Naive thymus-derived CD4-positive, alpha-beta T cell (primary cell): ENCODE data around the gene STON1. TPM values are rescaled to one million over a fixed set of nuclear protein-coding genes. Genes with fewer than 3 reads are reported as not detected.
"Not testable (repeated sequence)": the region's sequence is repeated elsewhere in the genome, so short reads cannot be mapped to it uniquely, and the experiment has no call there.

Experiments
- ATAC-seq: fragments of 150-1000 bp; cut with Tn5 transposase; 2 replicates; pipeline ENCODE4 v1.10.0; 2021; ENCODE audit warnings: mild to moderate bottlenecking, moderate library complexity
- CTCF ChIA-PET: fragments of 350-600 bp; sonication (Branson Sonifier 250); formaldehyde crosslinking; loops from one replicate; lab custom pipeline; 2021; ENCODE audit warnings: antibody characterized with exemption; lab: Charles Lee
- POLR2A ChIA-PET: fragments of 350-600 bp; sonication (Branson Sonifier 250); formaldehyde crosslinking; loops from one replicate; lab custom pipeline; 2021; ENCODE audit warnings: antibody characterized with exemption, inconsistent platforms; lab: Charles Lee
- DNase-seq, 9 donors: peaks; one replicate each; pipeline versions ENCODE4 v3.0.0 to v3.0.0-alpha.2; 2020 to 2022; ENCODE audit warnings: mixed read lengths in 1 of 9
- H3K27ac ChIP-seq: one replicate; pipeline ENCODE4 v1.7.0; 2013; ENCODE audit warnings: mild to moderate bottlenecking, low read depth, low read length, moderate library complexity
- H3K27me3 ChIP-seq, 2 donors: one replicate each; pipeline ENCODE4 v1.7.0; 2013; ENCODE audit warnings: low read length in 2 of 2, mild to moderate bottlenecking in 2 of 2, moderate library complexity in 2 of 2; ENCODE audit not compliant: control insufficient read depth in 2 of 2, insufficient read depth in 2 of 2
- H3K36me3 ChIP-seq, 3 experiments: 1 replicate in 2 of 3; 2 replicates in 1 of 3; pipeline ENCODE4 v1.7.0; 2013; ENCODE audit warnings: low read length in 3 of 3, mild to moderate bottlenecking in 3 of 3, moderate library complexity in 1 of 3; ENCODE audit not compliant: insufficient read depth in 3 of 3, control insufficient read depth in 2 of 3
- H3K4me1 ChIP-seq, 2 donors: one replicate each; pipeline ENCODE4 v1.7.0; 2013; ENCODE audit warnings: low read length in 2 of 2, mild to moderate bottlenecking in 2 of 2, moderate library complexity in 1 of 2; ENCODE audit not compliant: control insufficient read depth in 2 of 2, insufficient read depth in 2 of 2
- H3K4me3 ChIP-seq: 2 replicates; pipeline ENCODE4 v1.7.0; 2013; ENCODE audit warnings: mild to moderate bottlenecking, low read length
- H3K9me3 ChIP-seq, 3 experiments: 1 replicate in 2 of 3; 2 replicates in 1 of 3; pipeline ENCODE4 v1.7.0; 2013; ENCODE audit warnings: low read length in 3 of 3; ENCODE audit not compliant: control insufficient read depth in 2 of 3
- H3K27ac Mint-ChIP-seq, 9 donors: one replicate each; pipeline ENCODE4 v1.8.0; 2020 to 2022; ENCODE audit warnings: mixed read lengths in 9 of 9, mild to moderate bottlenecking in 8 of 9, moderate library complexity in 5 of 9, inconsistent platforms in 2 of 9
- H3K27me3 Mint-ChIP-seq, 5 donors: one replicate each; pipeline ENCODE4 v1.8.0; 2021 to 2022; ENCODE audit warnings: mixed read lengths in 5 of 5, mild to moderate bottlenecking in 1 of 5
- H3K36me3 Mint-ChIP-seq, 5 donors: one replicate each; pipeline ENCODE4 v1.8.0; 2020 to 2022; ENCODE audit warnings: mixed read lengths in 5 of 5, mild to moderate bottlenecking in 3 of 5, inconsistent platforms in 1 of 5
- H3K4me1 Mint-ChIP-seq, 7 donors: one replicate each; pipeline ENCODE4 v1.8.0; 2020 to 2022; ENCODE audit warnings: mixed read lengths in 7 of 7, mild to moderate bottlenecking in 3 of 7, inconsistent platforms in 1 of 7
- H3K4me3 Mint-ChIP-seq, 10 donors: one replicate each; pipeline ENCODE4 v1.8.0; 2020 to 2022; ENCODE audit warnings: mild to moderate bottlenecking in 10 of 10, mixed read lengths in 10 of 10, moderate library complexity in 6 of 10, inconsistent platforms in 2 of 10
- H3K9me3 Mint-ChIP-seq, 11 donors: one replicate each; pipeline ENCODE4 v1.8.0; 2020 to 2022; ENCODE audit warnings: mixed read lengths in 11 of 11, mild to moderate bottlenecking in 4 of 11, inconsistent platforms in 1 of 11, moderate library complexity in 1 of 11
- intact Hi-C, 2 donors: fragments of 100-400 bp; cut with micrococcal nuclease; formaldehyde crosslinking; loops; one replicate each; pipeline ENCODE4 v1.15.1; 2023
- polyA plus RNA-seq, 2 donors: library from polyadenylated mRNA; unstranded; fragments of 300-500 nt; fragmentation: Illumina TruSeq; gene quantifications; one replicate each; pipeline ENCODE4 v1.2.3, GENCODE V29; 2021
- total RNA-seq, 6 experiments: library from RNA in 5 of 6; stranded (reverse) in 5 of 6; gene quantifications; 1 replicate in 5 of 6; 2 replicates in 1 of 6; pipeline ENCODE4 v1.2.3 and lab custom pipeline; 2021 to 2026

Gene STON1
- total and polyA plus RNA-seq, 7 experiments from 2014 or later: 0.39 to 3.7 (median 1.9) TPM

- Mint-ChIP-seq H3K27me3 (no peaks in the 10 kb centered on the region), H3K4me3 (no peak overlapping the region), H3K27ac (no peak overlapping the region), H3K9me3 (no peaks in the 10 kb centered on the region), H3K36me3 (peaks cover 0 to 4% (median 0%) of the 10 kb centered on the region in 5 donors), H3K4me1 (no peaks in the 10 kb centered on the region)
- CTCF ChIA-PET: no interaction called here
- intact Hi-C loops: no loop called here
- Histone ChIP-seq H3K4me3 (no peak overlapping the region), H3K4me1 (no peaks in the 10 kb centered on the region), H3K36me3 (no peaks in the 10 kb centered on the region), H3K9me3 (no peaks in the 10 kb centered on the region), H3K27ac (no peak overlapping the region), H3K27me3 (no peaks in the 10 kb centered on the region)
- DNase-seq (no peak), ATAC-seq (no peak)
- POLR2A ChIA-PET: no interaction called here
Measured at GRCh38 chr2:48545244-48545643, 15.3 kb downstream of the STON1 start.

GRCh38 chr2:48548840-48549239, 18.9 kb downstream of the STON1 start:
- ChIA-PET POLR2A (no interaction called here), CTCF (interaction anchor here (0.6 kb wide), 1 partner anchor 483 kb away, joined by 3 read pairs; no protein-coding TSS in a partner anchor)
- H3K9me3 ChIP-seq: no peaks in the 10 kb centered on the region
- no peaks in the 10 kb centered on the region for H3K36me3 ChIP-seq
- H3K27me3 ChIP-seq: no peaks in the 10 kb centered on the region
- intact Hi-C loops: no loop called here
- H3K4me1 ChIP-seq: no peaks in the 10 kb centered on the region
- Mint-ChIP-seq H3K27me3 (no peaks in the 10 kb centered on the region), H3K27ac (no peak overlapping the region), H3K36me3 (peaks cover 0 to 7% (median 1%) of the 10 kb centered on the region in 5 donors), H3K4me3 (no peak overlapping the region), H3K4me1 (no peaks in the 10 kb centered on the region), H3K9me3 (peaks cover 0 to 2% (median 0%) of the 10 kb centered on the region in 11 donors)
- H3K27ac ChIP-seq: no peak overlapping the region
- H3K4me3 ChIP-seq: no peak overlapping the region
- DNase-seq (no peak), ATAC-seq (no peak)

- Mint-ChIP-seq H3K27ac (no peak overlapping the region), H3K4me1 (no peaks in the 10 kb centered on the region), H3K4me3 (no peak overlapping the region), H3K9me3 (peaks cover 0 to 2% (median 0%) of the 10 kb centered on the region in 11 donors), H3K36me3 (peaks cover 0 to 7% (median 1%) of the 10 kb centered on the region in 5 donors), H3K27me3 (no peaks in the 10 kb centered on the region)
- Histone ChIP-seq H3K4me3 (no peak overlapping the region), H3K9me3 (no peaks in the 10 kb centered on the region), H3K27ac (no peak overlapping the region), H3K27me3 (no peaks in the 10 kb centered on the region), H3K36me3 (no peaks in the 10 kb centered on the region), H3K4me1 (no peaks in the 10 kb centered on the region)
- ChIA-PET POLR2A (interaction anchor here (0.6 kb wide), 1 partner anchor 24 kb away, joined by 3 read pairs; no protein-coding TSS in a partner anchor), CTCF (no interaction called here)
- no peak for DNase-seq
- intact Hi-C loops: no loop called here
- ATAC-seq: no peak
Measured at GRCh38 chr2:48549972-48550371, 20.0 kb downstream of the STON1 start.

- POLR2A ChIA-PET: no interaction called here
- Mint-ChIP-seq H3K27me3 (no peaks in the 10 kb centered on the region), H3K4me3 (no peak overlapping the region), H3K4me1 (no peaks in the 10 kb centered on the region), H3K27ac (no peak overlapping the region), H3K36me3 (peaks cover 0 to 7% (median 1%) of the 10 kb centered on the region in 5 donors), H3K9me3 (peaks cover 0 to 2% (median 0%) of the 10 kb centered on the region in 11 donors)
- CTCF ChIA-PET: no interaction called here
- H3K4me3 ChIP-seq: no peak overlapping the region
- ATAC-seq (no peak), DNase-seq (no peak)
- H3K36me3 ChIP-seq: no peaks in the 10 kb centered on the region
- H3K4me1 ChIP-seq: no peaks in the 10 kb centered on the region
- no peaks in the 10 kb centered on the region for H3K9me3 ChIP-seq
- H3K27me3 ChIP-seq: no peaks in the 10 kb centered on the region
- intact Hi-C loops: no loop called here
- no peak overlapping the region for H3K27ac ChIP-seq
Measured at GRCh38 chr2:48551548-48551947, 21.6 kb downstream of the STON1 start.

GRCh38 chr2:48555071-48555470, 25.1 kb downstream of the STON1 start:
- POLR2A ChIA-PET, H3K4me1 ChIP-seq, H3K9me3 ChIP-seq, H3K27ac Mint-ChIP-seq, H3K4me1 Mint-ChIP-seq, H3K27me3 ChIP-seq, H3K4me3 Mint-ChIP-seq, ATAC-seq, DNase-seq, H3K36me3 Mint-ChIP-seq, H3K27me3 Mint-ChIP-seq, H3K27ac ChIP-seq, H3K36me3 ChIP-seq, H3K4me3 ChIP-seq, H3K9me3 Mint-ChIP-seq, intact Hi-C loops, CTCF ChIA-PET: not testable (repeated sequence)

- Mint-ChIP-seq H3K36me3 (no peaks in the 10 kb centered on the region), H3K27ac (no peak overlapping the region), H3K9me3 (peaks cover 0 to 2% (median 0%) of the 10 kb centered on the region in 11 donors), H3K27me3 (no peaks in the 10 kb centered on the region), H3K4me1 (no peaks in the 10 kb centered on the region), H3K4me3 (no peak overlapping the region)
- DNase-seq (no peak), ATAC-seq (no peak)
- H3K4me1 ChIP-seq: no peaks in the 10 kb centered on the region
- intact Hi-C loops: no loop called here
- no peak overlapping the region for H3K4me3 ChIP-seq
- ChIA-PET POLR2A (no interaction called here), CTCF (no interaction called here)
- no peaks in the 10 kb centered on the region for H3K9me3 ChIP-seq
- no peaks in the 10 kb centered on the region for H3K36me3 ChIP-seq
- no peaks in the 10 kb centered on the region for H3K27me3 ChIP-seq
- no peak overlapping the region for H3K27ac ChIP-seq
Measured at GRCh38 chr2:48558456-48558855, 28.5 kb downstream of the STON1 start.

- ATAC-seq (no peak), DNase-seq (no peak)
- peaks cover 0 to 4% (median 0%) of the 10 kb centered on the region in 5 donors for H3K27me3 Mint-ChIP-seq
- H3K4me1 Mint-ChIP-seq: no peaks in the 10 kb centered on the region
- H3K27me3 ChIP-seq: no peaks in the 10 kb centered on the region
- no peak overlapping the region for H3K27ac ChIP-seq
- H3K9me3 ChIP-seq: no peaks in the 10 kb centered on the region
- intact Hi-C loops: no loop called here
- no peaks in the 10 kb centered on the region for H3K36me3 ChIP-seq
- no peak overlapping the region for H3K4me3 ChIP-seq
- H3K27ac Mint-ChIP-seq: no peak overlapping the region
- POLR2A ChIA-PET: no interaction called here
- CTCF ChIA-PET: no interaction called here
- H3K4me3 Mint-ChIP-seq: no peak overlapping the region
- H3K4me1 ChIP-seq: no peaks in the 10 kb centered on the region
- no peaks in the 10 kb centered on the region for H3K9me3 Mint-ChIP-seq
- peaks cover 0 to 4% (median 0%) of the 10 kb centered on the region in 5 donors for H3K36me3 Mint-ChIP-seq
Measured at GRCh38 chr2:48560546-48561209, 30.7 kb downstream of the STON1 start.
